T-helper 2 cell treated with Interferon-gamma antibody and Interleukin-4, amounts not matched to agents 5 μg/mL and 100 μg/mL, for 36 hours (primary cell): ENCODE results near the gene ZNF672.
A peak's percentile ranks its signal among the peaks of the same experiment; 100 is the strongest.

Experiments
- DNase-seq: peaks from one replicate; pipeline ENCODE4 v3.0.0; 2021; ENCODE audit warnings: low spot score
- H3K27ac Mint-ChIP-seq: one replicate; pipeline ENCODE4 v1.8.0; 2021; ENCODE audit warnings: mild to moderate bottlenecking, mixed read lengths
- H3K27me3 Mint-ChIP-seq: one replicate; pipeline ENCODE4 v1.8.0; 2021; ENCODE audit warnings: low read depth, mixed read lengths
- H3K36me3 Mint-ChIP-seq: one replicate; pipeline ENCODE4 v1.8.0; 2021; ENCODE audit warnings: low read depth, mixed read lengths
- H3K4me1 Mint-ChIP-seq: one replicate; pipeline ENCODE4 v1.8.0; 2021; ENCODE audit warnings: low read depth, mixed read lengths
- H3K4me3 Mint-ChIP-seq: one replicate; pipeline ENCODE4 v1.8.0; 2022; ENCODE audit warnings: mild to moderate bottlenecking, moderate library complexity, mixed read lengths
- H3K9me3 Mint-ChIP-seq: one replicate; pipeline ENCODE4 v1.8.0; 2021; ENCODE audit warnings: mixed read lengths

Gene ZNF672

GRCh38 chr1:248807067-248807737 is 30.8 kb upstream of the ZNF672 start:
- Mint-ChIP-seq H3K9me3 (no peaks in the 10 kb centered on the region), H3K4me1 (peaks cover 4% of the 10 kb centered on the region), H3K36me3 (peaks cover 12% of the 10 kb centered on the region), H3K27ac (no peak overlapping the region), H3K4me3 (no peak overlapping the region), H3K27me3 (no peaks in the 10 kb centered on the region)
- no peak for DNase-seq

GRCh38 chr1:248808876-248809275 is 29.1 kb upstream of the ZNF672 start:
- Mint-ChIP-seq H3K9me3 (no peaks in the 10 kb centered on the region), H3K4me3 (no peak overlapping the region), H3K27ac (no peak overlapping the region), H3K27me3 (no peaks in the 10 kb centered on the region), H3K4me1 (peaks cover 4% of the 10 kb centered on the region), H3K36me3 (peaks cover 25% of the 10 kb centered on the region)
- no peak for DNase-seq

DNA sequence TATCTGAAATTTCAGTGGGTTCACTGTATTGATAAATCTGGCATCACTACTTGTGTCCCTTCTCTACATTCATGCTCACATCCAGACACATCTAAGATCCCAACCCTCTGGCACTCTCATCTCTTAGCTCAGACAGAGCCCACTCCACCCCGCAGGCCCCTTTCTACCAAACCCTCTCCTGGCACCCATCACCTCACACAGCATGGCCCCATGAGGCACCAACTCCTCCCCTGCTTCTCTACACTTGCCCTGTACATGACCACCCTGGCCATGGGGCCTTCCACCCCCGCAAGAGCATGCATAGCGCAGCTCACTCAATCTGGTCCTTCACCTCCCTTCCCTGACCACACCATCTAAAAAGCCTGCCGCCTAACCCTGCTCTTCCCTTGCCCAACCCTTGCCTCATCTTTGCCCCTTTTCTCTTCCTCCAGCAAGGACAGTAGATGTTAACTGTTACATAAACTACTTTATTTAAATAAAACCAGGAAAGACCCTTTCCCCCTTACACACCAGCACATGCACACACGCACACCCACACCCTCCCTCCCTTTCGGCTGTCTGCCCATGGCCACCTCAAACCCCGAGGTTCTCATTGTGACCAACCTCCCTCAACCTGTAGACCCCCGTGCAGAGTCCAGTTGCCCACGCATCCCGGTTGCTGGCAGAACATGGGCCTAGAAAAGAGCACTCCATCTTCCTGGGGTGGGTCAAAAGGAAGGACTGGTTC is 27.9 kb upstream of the ZNF672 start:
- no peaks in the 10 kb centered on the region for H3K9me3 Mint-ChIP-seq
- no peak for DNase-seq
- peaks cover 35% of the 10 kb centered on the region for H3K36me3 Mint-ChIP-seq
- H3K27ac Mint-ChIP-seq: no peak overlapping the region
- H3K4me3 Mint-ChIP-seq: no peak overlapping the region
- H3K4me1 Mint-ChIP-seq: peaks cover 2% of the 10 kb centered on the region
- no peaks in the 10 kb centered on the region for H3K27me3 Mint-ChIP-seq

- Mint-ChIP-seq H3K4me1 (peaks cover 6% of the 10 kb centered on the region), H3K9me3 (no peaks in the 10 kb centered on the region), H3K27ac (no peak overlapping the region), H3K27me3 (no peaks in the 10 kb centered on the region), H3K4me3 (no peak overlapping the region), H3K36me3 (peaks cover 41% of the 10 kb centered on the region)
- no peak for DNase-seq
Measured at GRCh38 chr1:248810727-248811513, 27.1 kb upstream of the ZNF672 start.

DNA sequence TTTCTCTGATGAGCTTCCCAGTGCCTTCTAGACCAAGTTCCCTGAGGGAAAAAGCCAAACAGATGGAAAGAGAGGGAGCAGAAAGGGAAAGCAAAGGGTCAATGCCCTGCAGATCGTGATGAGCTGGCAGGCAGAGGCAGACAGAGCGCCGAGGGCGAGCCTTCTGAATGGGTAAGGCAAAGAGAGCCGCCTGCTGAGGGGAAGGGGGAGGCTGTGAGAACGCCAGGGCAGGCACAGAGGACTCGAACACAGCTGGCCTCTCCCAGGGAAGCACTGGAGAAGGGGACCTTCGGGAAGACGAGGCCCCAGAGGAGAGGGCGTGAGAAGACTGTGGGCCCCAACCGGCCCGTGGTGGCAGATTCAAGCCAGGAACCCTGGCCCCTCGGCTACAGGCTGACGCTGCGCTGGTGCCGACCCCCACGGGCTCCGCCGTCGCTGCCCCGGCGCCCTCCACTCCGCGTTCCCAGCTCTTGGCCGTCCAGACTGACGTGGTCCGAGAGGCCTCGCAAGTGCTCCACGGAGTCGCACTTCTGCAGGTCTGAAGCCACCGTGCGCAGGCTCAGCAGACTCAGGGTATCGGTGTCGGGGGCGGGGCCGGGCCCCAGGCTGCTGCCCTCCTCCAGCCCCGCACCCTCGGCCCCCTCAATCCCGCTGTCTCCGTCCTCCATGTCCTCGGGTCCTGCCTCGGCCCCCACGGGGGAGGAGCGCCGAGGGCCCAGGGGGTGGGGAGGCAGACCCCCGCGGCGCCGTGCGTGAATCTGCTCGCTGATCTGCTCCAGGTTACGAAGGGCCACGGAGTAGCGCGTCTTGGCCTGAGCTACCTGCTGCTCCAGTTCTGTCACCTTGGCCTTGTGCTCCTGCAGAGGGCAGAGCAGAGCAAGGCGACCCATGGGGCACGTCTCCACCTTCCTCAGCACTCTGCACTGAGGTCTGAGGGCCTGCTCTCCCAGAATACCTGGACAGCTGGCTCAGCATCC is 26.2 kb upstream of the ZNF672 start:
- no peak for DNase-seq
- Mint-ChIP-seq H3K27me3 (no peaks in the 10 kb centered on the region), H3K4me3 (no peak overlapping the region), H3K36me3 (peaks cover 50% of the 10 kb centered on the region), H3K4me1 (peaks cover 15% of the 10 kb centered on the region), H3K9me3 (no peaks in the 10 kb centered on the region), H3K27ac (peak overlapping the region; percentile 51)

- Mint-ChIP-seq H3K4me3 (no peak overlapping the region), H3K9me3 (no peaks in the 10 kb centered on the region), H3K27me3 (no peaks in the 10 kb centered on the region), H3K27ac (peak overlapping the region; percentile 39), H3K36me3 (peaks cover 55% of the 10 kb centered on the region), H3K4me1 (peaks cover 23% of the 10 kb centered on the region)
- no peak for DNase-seq
Measured at GRCh38 chr1:248812736-248813425, 25.1 kb upstream of the ZNF672 start.

GRCh38 chr1:248813546-248813945 is 24.5 kb upstream of the ZNF672 start:
- Mint-ChIP-seq H3K4me1 (peaks cover 26% of the 10 kb centered on the region), H3K36me3 (peaks cover 59% of the 10 kb centered on the region), H3K9me3 (no peaks in the 10 kb centered on the region), H3K27ac (no peak overlapping the region), H3K4me3 (no peak overlapping the region), H3K27me3 (no peaks in the 10 kb centered on the region)
- DNase-seq: no peak

GRCh38 chr1:248814351-248814750 is 23.7 kb upstream of the ZNF672 start:
- peak overlapping the region; percentile 23 for H3K27ac Mint-ChIP-seq
- peaks cover 65% of the 10 kb centered on the region for H3K36me3 Mint-ChIP-seq
- peaks cover 32% of the 10 kb centered on the region for H3K4me1 Mint-ChIP-seq
- no peaks in the 10 kb centered on the region for H3K27me3 Mint-ChIP-seq
- H3K9me3 Mint-ChIP-seq: no peaks in the 10 kb centered on the region
- DNase-seq: no peak
- no peak overlapping the region for H3K4me3 Mint-ChIP-seq

- peaks cover 62% of the 10 kb centered on the region for H3K36me3 Mint-ChIP-seq
- H3K4me3 Mint-ChIP-seq: peak overlapping the region; percentile 66
- H3K4me1 Mint-ChIP-seq: peaks cover 34% of the 10 kb centered on the region
- no peak for DNase-seq
- H3K9me3 Mint-ChIP-seq: no peaks in the 10 kb centered on the region
- no peaks in the 10 kb centered on the region for H3K27me3 Mint-ChIP-seq
- peak overlapping the region; percentile 88 for H3K27ac Mint-ChIP-seq
Measured at GRCh38 chr1:248815407-248816034, 22.5 kb upstream of the ZNF672 start.

DNA sequence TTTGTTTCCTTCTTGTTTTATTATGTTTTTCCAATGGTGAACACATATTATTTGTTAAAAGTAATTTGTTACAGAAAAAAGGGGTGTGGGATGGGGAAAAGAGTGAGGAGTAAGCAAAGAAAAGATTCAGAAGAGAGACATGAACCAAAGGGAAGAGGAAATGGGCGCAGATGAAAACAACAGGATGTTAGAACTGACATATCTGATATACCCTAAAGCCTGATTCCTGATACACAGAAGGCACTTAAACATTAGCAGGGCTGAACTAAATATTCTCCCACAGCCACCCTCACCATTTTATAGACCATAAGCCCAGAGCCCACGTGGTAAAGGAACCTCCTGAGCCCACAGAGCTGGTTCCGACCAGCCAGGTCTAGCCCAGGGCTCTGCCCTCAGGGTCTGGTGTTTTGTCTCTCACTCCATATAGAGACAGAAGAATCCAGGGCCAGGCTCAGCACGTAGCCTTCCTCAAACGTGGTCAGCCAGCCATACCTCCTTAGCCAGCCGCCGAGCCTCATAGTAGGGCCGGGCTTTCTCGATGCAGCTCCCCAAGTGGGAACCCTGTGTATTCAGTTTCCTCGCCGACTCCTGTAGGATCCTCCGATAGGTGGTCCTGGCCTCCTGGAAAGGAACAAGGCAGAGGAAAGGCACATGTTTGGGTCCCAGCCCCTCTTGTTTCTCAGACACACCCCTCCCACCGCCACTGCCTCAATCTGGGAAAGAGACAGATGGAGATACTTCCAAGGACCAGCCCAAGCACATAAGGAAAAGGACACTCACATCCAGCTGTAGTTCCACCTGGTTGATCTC is 21.8 kb upstream of the ZNF672 start:
- H3K9me3 Mint-ChIP-seq: no peaks in the 10 kb centered on the region
- DNase-seq: no peak
- peak overlapping the region; percentile 88 for H3K27ac Mint-ChIP-seq
- peak overlapping the region; percentile 66 for H3K4me3 Mint-ChIP-seq
- peaks cover 34% of the 10 kb centered on the region for H3K4me1 Mint-ChIP-seq
- no peaks in the 10 kb centered on the region for H3K27me3 Mint-ChIP-seq
- H3K36me3 Mint-ChIP-seq: peaks cover 61% of the 10 kb centered on the region

GRCh38 chr1:248817065-248817464 is 21.0 kb upstream of the ZNF672 start:
- Mint-ChIP-seq H3K4me3 (peak overlapping the region; percentile 66), H3K36me3 (peaks cover 62% of the 10 kb centered on the region), H3K4me1 (peaks cover 35% of the 10 kb centered on the region), H3K27me3 (no peaks in the 10 kb centered on the region), H3K27ac (peak overlapping the region; percentile 88), H3K9me3 (no peaks in the 10 kb centered on the region)
- DNase-seq: no peak
